ENCODE measurements around the gene PRR36.

Gene PRR36

GRCh38 chr19:7853770-7854128 lies 20.4 kb downstream of the PRR36 start:
- Histone ChIP-seq H3K36me3 (ENCODE audit: control insufficient read depth in 5 of 5, insufficient read depth in 5 of 5, low read length in 5 of 5) (peaks cover 0 to 24% (median 6%) of the 10 kb centered on the region in 5 donors), H3K4me3 (ENCODE audit: low read depth in 1 of 5, low read length in 5 of 5) (no peak overlapping the region), H3K27me3 (ENCODE audit: control insufficient read depth in 5 of 5, insufficient read depth in 4 of 5, low read length in 5 of 5) (no peaks in the 10 kb centered on the region), H3K9ac (ENCODE audit: low read length in 5 of 5) (no peak overlapping the region), H3K9me3 (ENCODE audit: control insufficient read depth in 5 of 5, low read length in 5 of 5) (no peaks in the 10 kb centered on the region), H3K4me1 (ENCODE audit: control insufficient read depth in 5 of 5, insufficient read depth in 5 of 5, low read length in 5 of 5) (peaks cover 0 to 5% (median 2%) of the 10 kb centered on the region in 5 donors), H3K27ac (ENCODE audit: low read depth, low read length) (no peak overlapping the region)

- H3K4me3 ChIP-seq (ENCODE audit: low read depth in 1 of 5, low read length in 5 of 5) = no peak overlapping the region
- H3K4me1 ChIP-seq (ENCODE audit: control insufficient read depth in 5 of 5, insufficient read depth in 5 of 5, low read length in 5 of 5) = peaks cover 0 to 5% (median 2%) of the 10 kb centered on the region in 5 donors
- no peaks in the 10 kb centered on the region for H3K9me3 ChIP-seq (ENCODE audit: control insufficient read depth in 5 of 5, low read length in 5 of 5)
- H3K9ac ChIP-seq (ENCODE audit: low read length in 5 of 5) = no peak overlapping the region
- H3K36me3 ChIP-seq (ENCODE audit: control insufficient read depth in 5 of 5, insufficient read depth in 5 of 5, low read length in 5 of 5) = peaks cover 0 to 20% (median 6%) of the 10 kb centered on the region in 5 donors
- no peak overlapping the region for H3K27ac ChIP-seq (ENCODE audit: low read depth, low read length)
- H3K27me3 ChIP-seq (ENCODE audit: control insufficient read depth in 5 of 5, insufficient read depth in 4 of 5, low read length in 5 of 5) = no peaks in the 10 kb centered on the region
These were observed 21.1 kb downstream of the PRR36 start for GRCh38 chr19:7852851-7853769.

GRCh38 chr19:7851623-7852500 lies 22.3 kb downstream of the PRR36 start:
- Histone ChIP-seq H3K4me3 (ENCODE audit: low read depth in 1 of 5, low read length in 5 of 5) (no peak overlapping the region), H3K36me3 (ENCODE audit: control insufficient read depth in 5 of 5, insufficient read depth in 5 of 5, low read length in 5 of 5) (peaks cover 0 to 20% (median 6%) of the 10 kb centered on the region in 5 donors), H3K27ac (ENCODE audit: low read depth, low read length) (no peak overlapping the region), H3K4me1 (ENCODE audit: control insufficient read depth in 5 of 5, insufficient read depth in 5 of 5, low read length in 5 of 5) (peaks cover 0 to 5% (median 2%) of the 10 kb centered on the region in 5 donors), H3K27me3 (ENCODE audit: control insufficient read depth in 5 of 5, insufficient read depth in 4 of 5, low read length in 5 of 5) (no peaks in the 10 kb centered on the region), H3K9ac (ENCODE audit: low read length in 5 of 5) (no peak overlapping the region), H3K9me3 (ENCODE audit: control insufficient read depth in 5 of 5, low read length in 5 of 5) (no peaks in the 10 kb centered on the region)

GRCh38 chr19:7850945-7851622 lies 23.1 kb downstream of the PRR36 start:
- peaks cover 0 to 5% (median 2%) of the 10 kb centered on the region in 5 donors for H3K4me1 ChIP-seq (ENCODE audit: control insufficient read depth in 5 of 5, insufficient read depth in 5 of 5, low read length in 5 of 5)
- H3K36me3 ChIP-seq (ENCODE audit: control insufficient read depth in 5 of 5, insufficient read depth in 5 of 5, low read length in 5 of 5) = peaks cover 0 to 20% (median 6%) of the 10 kb centered on the region in 5 donors
- no peak overlapping the region for H3K27ac ChIP-seq (ENCODE audit: low read depth, low read length)
- no peaks in the 10 kb centered on the region for H3K27me3 ChIP-seq (ENCODE audit: control insufficient read depth in 5 of 5, insufficient read depth in 4 of 5, low read length in 5 of 5)
- no peak overlapping the region for H3K9ac ChIP-seq (ENCODE audit: low read length in 5 of 5)
- H3K9me3 ChIP-seq (ENCODE audit: control insufficient read depth in 5 of 5, low read length in 5 of 5) = no peaks in the 10 kb centered on the region
- no peak overlapping the region for H3K4me3 ChIP-seq (ENCODE audit: low read depth in 1 of 5, low read length in 5 of 5)

GRCh38 chr19:7850000-7850813 lies 24.0 kb downstream of the PRR36 start:
- H3K9ac ChIP-seq (ENCODE audit: low read length in 5 of 5) = no peak overlapping the region

GRCh38 chr19:7849631-7849999 lies 24.6 kb downstream of the PRR36 start:
- Histone ChIP-seq H3K9ac (ENCODE audit: low read length in 5 of 5) (no peak overlapping the region), H3K27ac (ENCODE audit: low read depth, low read length) (no peak overlapping the region), H3K36me3 (ENCODE audit: control insufficient read depth in 5 of 5, insufficient read depth in 5 of 5, low read length in 5 of 5) (peaks cover 0 to 17% (median 6%) of the 10 kb centered on the region in 5 donors), H3K9me3 (ENCODE audit: control insufficient read depth in 5 of 5, low read length in 5 of 5) (no peaks in the 10 kb centered on the region), H3K4me1 (ENCODE audit: control insufficient read depth in 5 of 5, insufficient read depth in 5 of 5, low read length in 5 of 5) (peaks cover 0 to 5% (median 2%) of the 10 kb centered on the region in 5 donors), H3K27me3 (ENCODE audit: control insufficient read depth in 5 of 5, insufficient read depth in 4 of 5, low read length in 5 of 5) (no peaks in the 10 kb centered on the region), H3K4me3 (ENCODE audit: low read depth in 1 of 5, low read length in 5 of 5) (no peak overlapping the region)

More at GRCh38 chr19:7850000-7850813, 24.0 kb downstream of the PRR36 start:
- Histone ChIP-seq H3K27me3 (ENCODE audit: control insufficient read depth in 5 of 5, insufficient read depth in 4 of 5, low read length in 5 of 5) (no peaks in the 10 kb centered on the region), H3K9me3 (ENCODE audit: control insufficient read depth in 5 of 5, low read length in 5 of 5) (no peaks in the 10 kb centered on the region), H3K27ac (ENCODE audit: low read depth, low read length) (no peak overlapping the region), H3K4me3 (ENCODE audit: low read depth in 1 of 5, low read length in 5 of 5) (no peak overlapping the region), H3K4me1 (ENCODE audit: control insufficient read depth in 5 of 5, insufficient read depth in 5 of 5, low read length in 5 of 5) (peaks cover 0 to 5% (median 2%) of the 10 kb centered on the region in 5 donors), H3K36me3 (ENCODE audit: control insufficient read depth in 5 of 5, insufficient read depth in 5 of 5, low read length in 5 of 5) (peaks cover 0 to 17% (median 6%) of the 10 kb centered on the region in 5 donors)

- Histone ChIP-seq H3K9ac (ENCODE audit: low read length in 5 of 5) (no peak overlapping the region), H3K36me3 (ENCODE audit: control insufficient read depth in 5 of 5, insufficient read depth in 5 of 5, low read length in 5 of 5) (peaks cover 0 to 17% (median 6%) of the 10 kb centered on the region in 5 donors), H3K9me3 (ENCODE audit: control insufficient read depth in 5 of 5, low read length in 5 of 5) (no peaks in the 10 kb centered on the region), H3K27ac (ENCODE audit: low read depth, low read length) (no peak overlapping the region), H3K4me3 (ENCODE audit: low read depth in 1 of 5, low read length in 5 of 5) (no peak overlapping the region), H3K4me1 (ENCODE audit: control insufficient read depth in 5 of 5, insufficient read depth in 5 of 5, low read length in 5 of 5) (peaks cover 0 to 5% (median 2%) of the 10 kb centered on the region in 5 donors), H3K27me3 (ENCODE audit: control insufficient read depth in 5 of 5, insufficient read depth in 4 of 5, low read length in 5 of 5) (no peaks in the 10 kb centered on the region)
These were observed 25.3 kb downstream of the PRR36 start for GRCh38 chr19:7848779-7849457.

GRCh38 chr19:7847664-7848063 lies 26.5 kb downstream of the PRR36 start:
- Histone ChIP-seq H3K27ac (ENCODE audit: low read depth, low read length) (no peak overlapping the region), H3K9me3 (ENCODE audit: control insufficient read depth in 5 of 5, low read length in 5 of 5) (no peaks in the 10 kb centered on the region), H3K9ac (ENCODE audit: low read length in 5 of 5) (no peak overlapping the region), H3K36me3 (ENCODE audit: control insufficient read depth in 5 of 5, insufficient read depth in 5 of 5, low read length in 5 of 5) (peaks cover 0 to 17% (median 6%) of the 10 kb centered on the region in 5 donors), H3K27me3 (ENCODE audit: control insufficient read depth in 5 of 5, insufficient read depth in 4 of 5, low read length in 5 of 5) (no peaks in the 10 kb centered on the region), H3K4me3 (ENCODE audit: low read depth in 1 of 5, low read length in 5 of 5) (no peak overlapping the region), H3K4me1 (ENCODE audit: control insufficient read depth in 5 of 5, insufficient read depth in 5 of 5, low read length in 5 of 5) (no peaks in the 10 kb centered on the region)
